ENCODE data around the gene NAALADL2. TPM values are rescaled to one million over a fixed set of nuclear protein-coding genes. Genes with fewer than 3 reads are reported as not detected.

Gene NAALADL2
- total and polyA plus RNA-seq, 2 of the 13 experiments (the other 11 are each of a cell fraction or from before 2014, with no cell fraction given), result 0.08 TPM; not detected in 1

DNA sequence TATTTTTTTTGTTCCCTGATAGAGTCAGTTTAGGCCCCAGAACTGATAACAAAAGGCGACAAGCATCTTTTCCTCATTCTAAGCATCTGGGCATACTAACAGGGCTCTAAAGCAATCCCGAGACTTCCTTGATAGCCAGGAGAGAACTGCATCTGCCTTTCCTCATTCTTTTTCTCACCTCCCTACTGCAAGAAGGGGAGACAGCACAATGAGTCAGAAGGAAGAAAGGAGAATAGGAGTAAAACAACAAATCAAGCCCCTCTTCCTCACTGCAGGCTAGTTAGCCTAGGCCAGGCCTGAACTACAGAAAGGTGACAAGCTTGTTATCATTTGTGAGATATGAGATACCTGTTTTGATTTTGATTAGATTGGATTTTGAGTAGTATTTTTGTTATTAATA lies 97.9 kb downstream of the NAALADL2 start:
- CTCF ChIA-PET (ENCODE audit: low intra/inter-chr PET ratio, low total read pairs), result no interaction called here
- no peak overlapping the region for H3K27ac ChIP-seq (ENCODE audit: extremely low read length, insufficient read depth, low read length)

More for the DNA sequence above, 97.9 kb downstream of the NAALADL2 start:
- Histone ChIP-seq H3K36me3 (replicated peaks in 1 of 2; ENCODE audit: control insufficient read depth in 1 of 2, insufficient read depth in 2 of 2, low read length in 2 of 2) (no peaks in the 10 kb centered on the region), H3K4me3 (replicated peaks in 1 of 3; ENCODE audit: insufficient read depth in 1 of 3, low read depth in 2 of 3, low read length in 3 of 3) (no peak overlapping the region), H3K9ac (ENCODE audit: insufficient read depth, low read depth, low read length) (no peak overlapping the region), H3K4me1 (ENCODE audit: insufficient read depth, low read length) (no peaks in the 10 kb centered on the region), H3K9me3 (ENCODE audit: low read length) (no peaks in the 10 kb centered on the region), H3K79me2 (ENCODE audit: insufficient read depth, low read length) (no peaks in the 10 kb centered on the region), H2AFZ (ENCODE audit: low read length) (no peak overlapping the region), H3K27me3 (ENCODE audit: control insufficient read depth in 1 of 2, insufficient read depth in 2 of 2, low read length in 2 of 2) (no peaks in the 10 kb centered on the region), H4K20me1 (ENCODE audit: insufficient read depth, low read length) (no peaks in the 10 kb centered on the region), H3K4me2 (ENCODE audit: low read depth, low read length) (no peak overlapping the region)
- intact Hi-C loops (cut with micrococcal nuclease; ENCODE audit: unreplicated experiment) (no loop called here), in situ Hi-C loops (cut with HindIII; ENCODE audit: extremely low pct_ligation_motif_present, low pct_unique_long_range_greater_than_20kb) (no loop called here)
- ATAC-seq (no peak), DNase-seq (ENCODE audit: low spot score) (no peak), FAIRE-seq (no peak)
- WGBS (ENCODE audit: low lambda C conversion rate), result 0% methylated on average over 2 of the region's 2 CpGs
- BruUV-seq (replicated peaks), result no TSS peak
- POLR2A ChIA-PET, result no interaction called here
- no peak for TF ChIP-seq CEBPG (CRISPR knock-in tag; IDR thresholded peaks at IDR 0.05)
- TF ChIP-seq ARHGAP35 (CRISPR knock-in tag; IDR thresholded peaks at IDR 0.05; ENCODE audit: borderline replicate concordance), result no peak
- no peak for TF ChIP-seq ZNF160 (CRISPR knock-in tag; IDR thresholded peaks at IDR 0.05)
- TF ChIP-seq KAT2B (IDR thresholded peaks at IDR 0.05; ENCODE audit: borderline replicate concordance, low read depth, low read length), result no peak
- TF ChIP-seq CBX2 (IDR thresholded peaks at IDR 0.05; ENCODE audit: low read depth, low read length), result no peak
- TF ChIP-seq CBX2 (CRISPR knock-in tag; IDR thresholded peaks at IDR 0.05; ENCODE audit: low read depth), result no peak
- no peak for TF ChIP-seq SALL1 (CRISPR knock-in tag; IDR thresholded peaks at IDR 0.05)
- no peak for TF ChIP-seq ZNF20 (CRISPR knock-in tag; IDR thresholded peaks at IDR 0.05)
- TF ChIP-seq AGO1 (IDR thresholded peaks at IDR 0.05; ENCODE audit: low read depth, low read length, poor library complexity, severe bottlenecking), result no peak
- TF ChIP-seq, protein P1, sequence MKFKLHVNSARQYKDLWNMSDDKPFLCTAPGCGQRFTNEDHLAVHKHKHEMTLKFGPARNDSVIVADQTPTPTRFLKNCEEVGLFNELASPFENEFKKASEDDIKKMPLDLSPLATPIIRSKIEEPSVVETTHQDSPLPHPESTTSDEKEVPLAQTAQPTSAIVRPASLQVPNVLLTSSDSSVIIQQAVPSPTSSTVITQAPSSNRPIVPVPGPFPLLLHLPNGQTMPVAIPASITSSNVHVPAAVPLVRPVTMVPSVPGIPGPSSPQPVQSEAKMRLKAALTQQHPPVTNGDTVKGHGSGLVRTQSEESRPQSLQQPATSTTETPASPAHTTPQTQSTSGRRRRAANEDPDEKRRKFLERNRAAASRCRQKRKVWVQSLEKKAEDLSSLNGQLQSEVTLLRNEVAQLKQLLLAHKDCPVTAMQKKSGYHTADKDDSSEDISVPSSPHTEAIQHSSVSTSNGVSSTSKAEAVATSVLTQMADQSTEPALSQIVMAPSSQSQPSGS (CRISPR knock-in tag; IDR thresholded peaks at IDR 0.05), result no peak
- TF ChIP-seq, protein P2, sequence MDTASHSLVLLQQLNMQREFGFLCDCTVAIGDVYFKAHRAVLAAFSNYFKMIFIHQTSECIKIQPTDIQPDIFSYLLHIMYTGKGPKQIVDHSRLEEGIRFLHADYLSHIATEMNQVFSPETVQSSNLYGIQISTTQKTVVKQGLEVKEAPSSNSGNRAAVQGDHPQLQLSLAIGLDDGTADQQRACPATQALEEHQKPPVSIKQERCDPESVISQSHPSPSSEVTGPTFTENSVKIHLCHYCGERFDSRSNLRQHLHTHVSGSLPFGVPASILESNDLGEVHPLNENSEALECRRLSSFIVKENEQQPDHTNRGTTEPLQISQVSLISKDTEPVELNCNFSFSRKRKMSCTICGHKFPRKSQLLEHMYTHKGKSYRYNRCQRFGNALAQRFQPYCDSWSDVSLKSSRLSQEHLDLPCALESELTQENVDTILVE (CRISPR knock-in tag; IDR thresholded peaks at IDR 0.05), result no peak
- no peak for TF ChIP-seq ZNF570 (CRISPR knock-in tag; IDR thresholded peaks at IDR 0.05; ENCODE audit: borderline replicate concordance)
- no peak for TF ChIP-seq ZC3H13 (CRISPR knock-in tag; IDR thresholded peaks at IDR 0.05)
- no peak for TF ChIP-seq BRCA1 (CRISPR knock-in tag; IDR thresholded peaks at IDR 0.05)
- TF ChIP-seq, protein P3, sequence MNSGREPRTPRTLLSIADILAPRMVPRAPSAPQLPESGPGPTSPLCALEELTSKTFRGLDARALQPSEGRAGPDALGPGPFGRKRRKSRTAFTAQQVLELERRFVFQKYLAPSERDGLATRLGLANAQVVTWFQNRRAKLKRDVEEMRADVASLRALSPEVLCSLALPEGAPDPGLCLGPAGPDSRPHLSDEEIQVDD (CRISPR knock-in tag; IDR thresholded peaks at IDR 0.05; ENCODE audit: borderline replicate concordance), result no peak
- no peak for TF ChIP-seq ZNF33A (CRISPR knock-in tag; IDR thresholded peaks at IDR 0.05; ENCODE audit: borderline replicate concordance)
- no peak for TF ChIP-seq NRL (CRISPR knock-in tag; IDR thresholded peaks at IDR 0.05; ENCODE audit: borderline replicate concordance)
- TF ChIP-seq NFKBIZ (CRISPR knock-in tag; IDR thresholded peaks at IDR 0.05), result no peak
- no peak for TF ChIP-seq HNF4A (CRISPR knock-in tag; IDR thresholded peaks at IDR 0.05)
